ENCODE data around the gene APOBEC3A.

The APOBEC3A gene

GRCh38 chr22:38964306-38964705, 6.9 kb downstream of the APOBEC3A start:
- H3K27me3 ChIP-seq, result no peaks in the 10 kb centered on the region
- no peak for TF ChIP-seq CTCF (IDR thresholded peaks at IDR 0.05)
- peak overlapping the region; percentile 99 for H3K27ac ChIP-seq
- peaks cover 59 to 63% of the 10 kb centered on the region in 2 experiments for H3K4me1 ChIP-seq (ENCODE audit: control insufficient read depth in 1 of 2, insufficient read depth in 1 of 2, low read depth in 1 of 2, low read length in 1 of 2)
- peaks cover 60% of the 10 kb centered on the region for H3K36me3 ChIP-seq
- no peaks in the 10 kb centered on the region for H3K9me3 ChIP-seq
- no peak overlapping the region for H3K4me3 ChIP-seq (ENCODE audit: low read depth in 1 of 2, low read length in 1 of 2)

GRCh38 chr22:38964989-38965388, 7.6 kb downstream of the APOBEC3A start:
- Histone ChIP-seq H3K27me3 (no peaks in the 10 kb centered on the region), H3K36me3 (peaks cover 54% of the 10 kb centered on the region), H3K4me3 (ENCODE audit: low read depth in 1 of 2, low read length in 1 of 2) (no peak overlapping the region), H3K4me1 (ENCODE audit: control insufficient read depth in 1 of 2, insufficient read depth in 1 of 2, low read depth in 1 of 2, low read length in 1 of 2) (peaks cover 59 to 62% of the 10 kb centered on the region in 2 experiments), H3K27ac (peak overlapping the region; percentile 99), H3K9me3 (no peaks in the 10 kb centered on the region)
- TF ChIP-seq CTCF (IDR thresholded peaks at IDR 0.05), result no peak

DNA sequence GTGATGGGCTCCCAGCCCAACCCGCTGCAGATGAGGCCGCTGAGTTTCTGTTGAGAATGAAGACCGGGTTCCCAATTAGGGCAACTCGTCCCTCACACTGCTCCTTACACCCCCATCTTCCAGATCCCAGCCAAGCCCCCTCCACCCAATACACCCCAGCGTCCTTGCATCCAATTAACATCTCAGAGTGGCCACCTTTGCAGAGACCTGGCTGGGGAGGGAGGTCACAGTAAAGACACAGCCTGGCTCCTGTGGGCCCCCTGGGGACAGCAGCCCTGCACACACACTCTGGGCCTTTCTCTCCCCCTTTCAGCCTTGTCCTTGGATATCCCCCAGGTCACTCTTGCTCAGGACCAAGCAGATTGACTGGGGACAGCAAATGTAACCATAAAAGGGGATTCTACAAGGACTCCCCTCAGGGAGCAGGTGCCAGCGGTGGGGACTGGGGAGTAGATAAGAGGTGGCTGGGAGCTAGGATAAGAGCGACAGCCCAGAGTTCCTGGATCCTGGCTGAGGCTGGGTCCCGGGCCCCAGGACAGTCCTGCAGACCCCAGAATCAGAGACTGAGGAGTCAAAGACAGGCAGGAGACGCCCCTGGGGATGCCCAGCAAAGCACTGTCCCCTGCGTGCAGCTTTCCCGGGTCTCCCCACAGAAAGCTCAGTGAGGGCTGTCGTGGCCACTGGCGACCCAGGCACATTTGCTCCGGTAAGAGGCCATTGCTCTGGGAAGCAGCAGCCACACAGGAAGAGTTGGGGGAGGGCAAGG, 8.4 kb downstream of the APOBEC3A start:
- H3K27ac ChIP-seq, result peak overlapping the region; percentile 99
- H3K9me3 ChIP-seq, result no peaks in the 10 kb centered on the region
- H3K4me1 ChIP-seq (ENCODE audit: control insufficient read depth in 1 of 2, insufficient read depth in 1 of 2, low read depth in 1 of 2, low read length in 1 of 2), result peaks cover 67 to 69% of the 10 kb centered on the region in 2 experiments
- no peaks in the 10 kb centered on the region for H3K27me3 ChIP-seq
- no peak for TF ChIP-seq CTCF (IDR thresholded peaks at IDR 0.05)
- no peak overlapping the region for H3K4me3 ChIP-seq (ENCODE audit: low read depth in 1 of 2, low read length in 1 of 2)
- peaks cover 45% of the 10 kb centered on the region for H3K36me3 ChIP-seq

- H3K27ac ChIP-seq, result peak overlapping the region; percentile 99
- H3K4me3 ChIP-seq (ENCODE audit: low read depth in 1 of 2, low read length in 1 of 2), result peak overlapping the region in 1 of 2 experiments; percentile 50
- peaks cover 43% of the 10 kb centered on the region for H3K36me3 ChIP-seq
- no peaks in the 10 kb centered on the region for H3K27me3 ChIP-seq
- H3K4me1 ChIP-seq (ENCODE audit: control insufficient read depth in 1 of 2, insufficient read depth in 1 of 2, low read depth in 1 of 2, low read length in 1 of 2), result peaks cover 71 to 74% of the 10 kb centered on the region in 2 experiments
- no peak for TF ChIP-seq CTCF (IDR thresholded peaks at IDR 0.05)
- H3K9me3 ChIP-seq, result no peaks in the 10 kb centered on the region
Observed at GRCh38 chr22:38966380-38966702, 8.9 kb downstream of the APOBEC3A start.

- no peaks in the 10 kb centered on the region for H3K27me3 ChIP-seq
- H3K4me1 ChIP-seq (ENCODE audit: control insufficient read depth in 1 of 2, insufficient read depth in 1 of 2, low read depth in 1 of 2, low read length in 1 of 2), result peaks cover 77 to 80% of the 10 kb centered on the region in 2 experiments
- peak overlapping the region; percentile 99 for H3K27ac ChIP-seq
- no peaks in the 10 kb centered on the region for H3K9me3 ChIP-seq
- peaks cover 38% of the 10 kb centered on the region for H3K36me3 ChIP-seq
- no peak for TF ChIP-seq CTCF (IDR thresholded peaks at IDR 0.05)
- peak overlapping the region; percentile 38 to 50 for H3K4me3 ChIP-seq (ENCODE audit: low read depth in 1 of 2, low read length in 1 of 2)
Observed at GRCh38 chr22:38966942-38967341, 9.5 kb downstream of the APOBEC3A start.

Data from neutrophil (primary cell).